GM18519 (cell line): ENCODE data around the gene MRTFA.
A peak's percentile ranks its signal among the peaks of the same experiment; 100 is the strongest.

Experiments
- ATAC-seq: cut with Tn5 transposase; IDR thresholded peaks from one replicate; pipeline ENCODE4 v1.9.1; 2021; ENCODE audit warnings: mild to moderate bottlenecking, moderate library complexity; ENCODE audit not compliant: unreplicated experiment, low FRiP score

Gene MRTFA

DNA sequence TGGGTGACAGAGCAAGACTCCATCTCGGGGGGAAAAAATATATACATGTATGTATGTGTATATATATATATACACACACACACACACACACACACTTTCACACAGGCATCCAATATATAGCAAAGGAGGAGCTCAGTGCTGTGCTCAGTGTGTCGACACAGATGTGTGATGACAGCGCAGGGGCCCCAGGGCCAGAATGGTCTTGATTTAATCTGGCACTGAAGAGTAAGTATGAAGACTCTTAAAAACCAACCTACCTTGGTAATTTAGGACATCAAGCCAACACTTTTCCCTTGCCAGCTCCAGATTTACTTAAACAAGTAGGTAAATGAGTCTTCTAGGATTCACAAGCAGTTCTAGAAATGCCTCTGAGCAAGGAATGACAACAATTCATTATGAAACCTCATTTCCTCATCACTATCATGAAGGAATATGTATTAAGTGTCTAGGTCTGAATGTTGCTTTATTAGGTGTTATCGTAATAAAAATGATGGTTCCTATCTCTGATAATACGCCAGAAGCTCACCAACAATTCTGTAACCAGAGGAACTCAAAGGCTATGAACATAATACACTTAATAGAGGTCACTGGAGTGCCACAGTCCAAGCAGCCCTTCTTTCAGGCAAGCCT is 194.6 kb downstream of the MRTFA start:
- ATAC-seq = no peak

GRCh38 chr22:40436505-40437431 is 199.8 kb downstream of the MRTFA start:
- peak; percentile 38 for ATAC-seq

DNA sequence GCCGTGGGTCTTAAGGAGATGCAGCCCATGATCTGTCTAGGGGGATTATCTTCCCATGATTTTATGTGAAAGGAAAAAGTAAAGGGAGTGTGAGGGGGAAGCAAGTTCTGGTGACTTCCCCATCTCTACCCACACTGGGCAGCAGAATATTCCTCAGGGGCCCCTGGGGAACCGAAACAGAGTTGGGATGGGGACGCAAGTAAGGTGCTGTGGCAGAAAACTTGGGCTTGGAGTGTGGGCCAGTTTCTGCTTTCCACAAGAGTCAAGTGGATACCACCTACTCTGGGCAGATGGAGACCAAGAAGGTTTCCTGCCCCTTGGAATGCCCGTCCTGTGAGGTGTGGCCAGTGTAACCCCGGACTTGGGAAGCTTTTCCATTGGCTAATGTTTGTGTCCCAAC is 201.8 kb downstream of the MRTFA start:
- no peak for ATAC-seq

GRCh38 chr22:40434106-40434505 is 202.4 kb downstream of the MRTFA start:
- ATAC-seq = no peak

- no peak for ATAC-seq
Observed at GRCh38 chr22:40433416-40434090, 203.0 kb downstream of the MRTFA start.

- no peak for ATAC-seq
Observed at GRCh38 chr22:40432625-40433024, 203.9 kb downstream of the MRTFA start.

- ATAC-seq = no peak
Observed at GRCh38 chr22:40432157-40432556, 204.4 kb downstream of the MRTFA start.

DNA sequence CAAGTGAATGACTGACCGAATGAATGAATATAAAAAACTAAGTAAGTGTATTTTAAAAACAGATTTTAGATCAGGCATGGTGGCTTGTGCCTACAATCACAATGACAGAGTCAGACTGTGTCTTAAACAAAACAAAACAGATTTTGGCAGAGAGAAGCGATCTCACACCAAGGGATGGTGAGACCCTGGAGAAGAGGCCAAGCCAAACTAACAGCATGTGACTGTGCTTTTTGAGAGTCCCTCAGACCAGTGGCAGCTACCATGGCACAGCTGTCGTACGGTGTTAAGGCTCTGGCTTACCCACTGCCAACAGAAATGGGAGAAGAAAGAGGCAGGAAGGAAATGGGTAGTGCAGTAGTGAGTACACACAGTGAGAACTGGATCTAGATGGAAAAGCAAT is 205.5 kb downstream of the MRTFA start:
- no peak for ATAC-seq

- no peak for ATAC-seq
Observed at GRCh38 chr22:40429481-40429880, 207.0 kb downstream of the MRTFA start.

DNA sequence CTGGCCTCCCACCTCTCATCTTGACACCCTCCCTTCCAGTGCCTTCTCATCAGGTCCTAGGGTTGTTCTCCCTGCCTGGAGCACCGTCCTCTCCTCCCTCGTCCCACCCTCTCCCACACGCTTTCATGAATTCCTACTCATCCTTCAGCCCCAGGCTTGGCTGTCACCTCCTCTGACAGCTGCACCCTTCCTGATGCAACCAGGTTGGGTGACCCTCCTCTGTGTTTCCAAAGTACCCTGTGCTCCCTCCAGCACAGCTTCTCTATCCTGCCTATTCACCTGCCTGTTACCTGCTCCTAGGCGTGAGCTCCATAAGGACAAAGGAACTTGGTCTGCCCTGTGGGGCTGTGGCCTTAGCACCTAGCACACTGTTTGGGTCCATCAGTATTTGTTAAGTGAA is 207.7 kb downstream of the MRTFA start:
- no peak for ATAC-seq

DNA sequence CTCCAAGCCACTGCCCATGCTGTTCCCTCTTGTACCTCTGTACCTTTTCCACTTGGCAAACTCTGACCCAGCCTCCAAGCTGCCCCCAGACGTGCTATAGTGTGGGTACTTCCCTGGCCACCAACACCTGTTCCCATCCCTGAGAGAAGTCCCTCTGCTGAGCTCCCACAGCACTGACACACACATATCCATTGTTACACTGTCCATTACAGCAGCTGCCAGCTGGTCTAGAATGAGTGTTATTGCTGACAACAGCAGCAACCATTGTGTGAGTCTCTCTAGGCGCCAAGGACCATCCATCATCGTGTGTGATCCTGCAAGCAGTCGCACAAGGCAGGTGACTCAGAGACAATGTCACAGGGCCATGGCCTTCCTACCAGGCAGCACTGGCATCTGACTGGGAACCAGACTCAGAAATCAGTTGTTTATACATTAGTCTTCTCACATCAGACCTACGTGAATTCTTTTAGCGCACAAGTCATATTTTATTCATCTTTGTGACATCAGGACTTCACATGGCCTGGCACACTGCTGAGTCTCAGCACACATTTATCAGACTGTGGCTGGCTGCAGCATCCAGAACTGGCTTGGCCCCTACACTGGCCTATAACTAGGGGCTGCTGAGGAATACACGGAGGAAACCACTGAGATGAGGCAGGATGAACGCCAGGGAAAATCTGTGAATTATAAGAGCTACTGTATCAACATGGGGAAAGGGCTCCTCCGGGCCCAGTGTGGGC is 209.8 kb downstream of the MRTFA start:
- no peak for ATAC-seq

DNA sequence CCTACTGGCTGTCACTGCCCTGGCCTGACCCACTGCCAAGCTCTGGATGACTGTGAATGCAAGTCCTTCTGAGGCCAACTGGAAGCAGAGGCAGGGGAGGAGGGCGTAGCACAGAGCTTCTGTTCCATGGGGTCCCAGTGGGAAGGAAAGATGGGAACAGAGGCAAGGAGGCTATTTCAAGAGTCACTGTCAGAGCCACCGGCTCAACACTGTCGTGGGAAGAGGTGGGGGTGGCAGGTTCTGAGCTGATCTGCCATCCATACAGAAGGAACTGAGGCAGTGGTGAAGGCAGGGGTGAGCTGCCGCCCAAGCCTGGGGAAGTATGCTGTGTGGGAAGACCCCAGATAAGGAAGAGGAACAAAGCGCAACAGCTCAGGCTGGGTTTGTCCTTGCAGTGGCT is 211.4 kb downstream of the MRTFA start:
- no peak for ATAC-seq

DNA sequence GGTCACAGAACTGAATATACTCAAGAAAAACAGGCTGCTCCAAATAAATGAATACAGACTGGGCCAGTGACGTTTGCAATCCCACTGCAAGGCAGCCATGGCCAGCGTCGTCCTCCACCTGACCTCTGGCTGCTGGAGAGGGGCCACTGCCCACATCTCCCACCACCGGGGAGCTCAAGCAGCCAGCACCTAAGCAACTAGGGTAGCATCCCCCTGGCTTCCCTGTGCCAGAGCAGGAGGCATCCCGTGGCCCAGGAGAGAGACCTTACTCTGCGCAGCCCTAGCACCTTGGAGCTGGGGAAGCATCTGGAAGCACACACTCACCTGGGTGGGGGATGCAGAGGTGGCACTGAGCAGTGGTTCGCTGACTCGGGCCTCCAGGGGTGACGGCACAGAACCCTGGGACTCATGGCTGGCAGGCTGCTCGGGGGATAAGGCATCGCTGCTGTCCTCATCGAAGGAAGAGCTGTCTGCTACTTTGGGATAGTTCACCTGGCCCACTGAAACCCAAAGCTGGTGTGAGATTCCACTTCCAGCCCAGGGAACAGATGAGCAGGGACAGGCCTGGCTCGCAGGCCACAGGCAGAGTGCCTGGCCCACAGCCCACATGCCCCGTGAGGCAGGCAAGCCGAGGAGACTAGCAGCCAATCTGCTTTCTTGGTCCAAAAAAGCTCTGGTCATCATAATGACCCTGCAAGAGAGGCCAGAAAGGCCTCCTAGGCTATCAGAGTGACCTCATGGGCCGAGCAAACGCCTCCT is 212.5 kb downstream of the MRTFA start:
- no peak for ATAC-seq

- ATAC-seq = no peak
Observed at GRCh38 chr22:40423310-40423688, 213.2 kb downstream of the MRTFA start.

- no peak for ATAC-seq
Observed at GRCh38 chr22:40422558-40423309, 213.8 kb downstream of the MRTFA start.

- ATAC-seq = no peak
Observed at GRCh38 chr22:40421941-40422340, 214.6 kb downstream of the MRTFA start.

- ATAC-seq = no peak
Observed at GRCh38 chr22:40421082-40421350, 215.5 kb downstream of the MRTFA start.

GRCh38 chr22:40420341-40421081 is 216.0 kb downstream of the MRTFA start:
- ATAC-seq = no peak

- ATAC-seq = no peak
Observed at GRCh38 chr22:40419718-40420117, 216.8 kb downstream of the MRTFA start.
